Thoracic aorta (tissue), 2 donors: ENCODE measurements around the gene HAUS6. TPM values are rescaled to one million over a fixed set of nuclear protein-coding genes. Genes with fewer than 3 reads are reported as not detected.

Experiments used
- ATAC-seq: fragments of 150-250 bp; one replicate; pipeline ENCODE4 v1.8.0; 2017; ENCODE audit warnings: low read depth; ENCODE audit not compliant: insufficient number of reproducible peaks, low FRiP score
- DNase-seq: peaks from one replicate; pipeline ENCODE4 v3.0.0-alpha.2; 2020; ENCODE audit warnings: low spot score
- H3K27ac ChIP-seq, 2 donors: fragments of 200-600 bp; sonication (generic); 1 replicate in 1 of 2; 2 replicates in 1 of 2; pipeline ENCODE4 v1.5.1; 2016; ENCODE audit warnings: mild to moderate bottlenecking in 2 of 2, moderate library complexity in 2 of 2
- H3K27me3 ChIP-seq: fragments of 200-600 bp; sonication (generic); replicated peaks from 2 replicates; pipeline ENCODE4 v1.6.0; 2016; ENCODE audit warnings: mild to moderate bottlenecking; ENCODE audit not compliant: insufficient read depth
- H3K36me3 ChIP-seq: fragments of 200-600 bp; sonication (generic); one replicate; pipeline ENCODE4 v1.5.1; 2016
- H3K4me1 ChIP-seq, 2 donors: fragments of 200-600 bp; sonication (generic); 1 replicate in 1 of 2; 2 replicates in 1 of 2; pipeline versions ENCODE4 v1.5.1 to v1.6.0; 2016; ENCODE audit warnings: low read depth in 2 of 2, mild to moderate bottlenecking in 1 of 2; ENCODE audit not compliant: control insufficient read depth in 1 of 2
- H3K4me3 ChIP-seq: fragments of 200-600 bp; sonication (generic); 2 replicates; pipeline ENCODE4 v1.5.1; 2016; ENCODE audit warnings: mild to moderate bottlenecking
- H3K9me3 ChIP-seq: fragments of 200-600 bp; sonication (generic); 2 replicates; pipeline ENCODE4 v1.5.1; 2016
- CTCF ChIP-seq: fragments of 200-600 bp; sonication (generic); IDR thresholded peaks from one replicate; pipeline ENCODE4 v1.5.1; 2019; ENCODE audit warnings: antibody characterized with exemption
- total RNA-seq, 2 donors: library from RNA; depleted of rRNA; stranded (reverse); fragments of >200 nt; gene quantifications; one replicate each; pipeline versions ENCODE4 v1.1.0 to v1.2.3, GENCODE V29; 2016

HAUS6 gene
- total RNA-seq, 2 donors from 2014 or later = 5.4 to 7.0 TPM

GRCh38 chr9:19049917-19050636 is 52.6 kb downstream of the HAUS6 start:
- no peaks in the 10 kb centered on the region for H3K9me3 ChIP-seq
- H3K27ac ChIP-seq = peak overlapping the region; percentile 93 to 97
- peak overlapping the region; percentile 92 for H3K4me3 ChIP-seq
- no peaks in the 10 kb centered on the region for H3K27me3 ChIP-seq
- TF ChIP-seq CTCF = no peak
- no peak for ATAC-seq
- peaks cover 24 to 42% of the 10 kb centered on the region in 2 donors for H3K4me1 ChIP-seq
- H3K36me3 ChIP-seq = no peaks in the 10 kb centered on the region
- DNase-seq = no peak

GRCh38 chr9:19048966-19049916 is 53.5 kb downstream of the HAUS6 start, which contains the start of gene RRAGA:
Gene RRAGA (plus strand): TSS chr9:19049427. CDS start chr9:19049660, 233 bp downstream.
- DNase-seq (peak; percentile 80), ATAC-seq (peak; percentile 84)
- no peaks in the 10 kb centered on the region for H3K36me3 ChIP-seq
- H3K27ac ChIP-seq = peak within 1 kb of the TSS; percentile 93 to 97
- peaks cover 24 to 42% of the 10 kb centered on the region in 2 donors for H3K4me1 ChIP-seq
- peak within 1 kb of the TSS; percentile 92 for H3K4me3 ChIP-seq
- TF ChIP-seq CTCF = peak; percentile 82
- H3K9me3 ChIP-seq = no peaks in the 10 kb centered on the region
- H3K27me3 ChIP-seq = no peaks in the 10 kb centered on the region

GRCh38 chr9:19036611-19037010 is 66.1 kb downstream of the HAUS6 start:
- H3K9me3 ChIP-seq = no peaks in the 10 kb centered on the region
- H3K27me3 ChIP-seq = no peaks in the 10 kb centered on the region
- H3K4me3 ChIP-seq = no peak overlapping the region
- TF ChIP-seq CTCF = no peak
- no peaks in the 10 kb centered on the region for H3K4me1 ChIP-seq
- H3K36me3 ChIP-seq = no peaks in the 10 kb centered on the region
- DNase-seq = no peak
- ATAC-seq = no peak
- H3K27ac ChIP-seq = no peak overlapping the region

GRCh38 chr9:19033015-19033414 is 69.7 kb downstream of the HAUS6 start, which contains the start of gene SAXO1:
Gene SAXO1 (minus strand): TSS chr9:19033209. CDS start chr9:19032908, 301 bp downstream.
- Histone ChIP-seq H3K27me3 (no peaks in the 10 kb centered on the region), H3K4me3 (no peak within 1 kb of the TSS), H3K9me3 (no peaks in the 10 kb centered on the region), H3K36me3 (no peaks in the 10 kb centered on the region), H3K27ac (no peak within 1 kb of the TSS), H3K4me1 (peaks cover 0 to 4% of the 10 kb centered on the region in 2 donors)
- DNase-seq (no peak), ATAC-seq (no peak)
- no peak for TF ChIP-seq CTCF

- ATAC-seq (no peak), DNase-seq (no peak)
- Histone ChIP-seq H3K4me3 (no peak overlapping the region), H3K27me3 (no peaks in the 10 kb centered on the region), H3K4me1 (peaks cover 0 to 4% of the 10 kb centered on the region in 2 donors), H3K27ac (no peak overlapping the region), H3K36me3 (no peaks in the 10 kb centered on the region), H3K9me3 (no peaks in the 10 kb centered on the region)
- TF ChIP-seq CTCF = no peak
These were observed 70.3 kb downstream of the HAUS6 start for GRCh38 chr9:19032406-19032805.
